HG03196 (cell line): ENCODE data around the gene KLF5.
"Not testable (repeated sequence)": the region's sequence is repeated elsewhere in the genome, so short reads cannot be mapped to it uniquely, and the experiment has no call there.

Source experiments
- ATAC-seq: cut with Tn5 transposase; IDR thresholded peaks from one replicate; pipeline ENCODE4 v1.9.1; 2021; ENCODE audit not compliant: unreplicated experiment

The KLF5 gene

DNA sequence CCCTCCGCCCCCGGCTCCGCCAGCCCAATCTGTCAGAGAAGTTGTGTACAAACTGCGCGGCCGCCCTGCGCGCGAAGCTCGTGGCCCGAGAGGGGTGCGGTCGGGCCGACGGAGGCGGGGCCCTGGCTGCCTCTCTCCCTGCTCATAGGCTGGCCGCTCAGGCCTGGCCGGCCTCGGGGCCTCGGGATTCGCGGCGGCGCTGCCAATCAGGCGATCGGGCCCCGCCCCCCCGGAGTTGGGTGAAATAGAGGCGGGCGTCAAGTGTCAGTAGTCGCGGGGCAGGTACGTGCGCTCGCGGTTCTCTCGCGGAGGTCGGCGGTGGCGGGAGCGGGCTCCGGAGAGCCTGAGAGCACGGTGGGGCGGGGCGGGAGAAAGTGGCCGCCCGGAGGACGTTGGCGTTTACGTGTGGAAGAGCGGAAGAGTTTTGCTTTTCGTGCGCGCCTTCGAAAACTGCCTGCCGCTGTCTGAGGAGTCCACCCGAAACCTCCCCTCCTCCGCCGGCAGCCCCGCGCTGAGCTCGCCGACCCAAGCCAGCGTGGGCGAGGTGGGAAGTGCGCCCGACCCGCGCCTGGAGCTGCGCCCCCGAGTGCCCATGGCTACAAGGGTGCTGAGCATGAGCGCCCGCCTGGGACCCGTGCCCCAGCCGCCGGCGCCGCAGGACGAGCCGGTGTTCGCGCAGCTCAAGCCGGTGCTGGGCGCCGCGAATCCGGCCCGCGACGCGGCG is at the start of gene KLF5:
Gene KLF5 (plus strand): TSS at position 270 of the 724 bp plus-strand sequence. CDS start 323 bp downstream, at position 593.
- ATAC-seq, result peak; percentile 99

DNA sequence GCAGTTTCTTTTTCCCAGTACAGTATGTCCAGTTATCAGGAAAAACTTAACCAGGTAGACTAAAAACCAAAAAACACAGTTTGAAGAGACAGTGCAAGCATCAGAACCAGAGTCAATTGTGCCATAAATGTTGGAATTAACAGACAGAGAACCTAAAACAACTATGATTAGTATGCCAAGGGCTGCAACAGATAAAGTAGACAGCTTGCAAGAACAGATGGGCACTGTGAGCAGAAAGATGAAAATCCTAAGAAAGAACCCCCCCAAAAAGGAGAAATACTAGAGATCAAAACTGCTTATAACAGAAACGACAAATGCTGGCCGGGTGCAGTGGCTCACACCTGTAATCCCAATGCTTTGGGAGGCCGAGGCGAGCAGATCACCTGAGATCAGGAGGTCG is 47.1 kb upstream of the KLF5 start:
- no peak for ATAC-seq

- no peak for ATAC-seq
Observed at GRCh38 chr13:73015805-73016204, 43.0 kb upstream of the KLF5 start.

DNA sequence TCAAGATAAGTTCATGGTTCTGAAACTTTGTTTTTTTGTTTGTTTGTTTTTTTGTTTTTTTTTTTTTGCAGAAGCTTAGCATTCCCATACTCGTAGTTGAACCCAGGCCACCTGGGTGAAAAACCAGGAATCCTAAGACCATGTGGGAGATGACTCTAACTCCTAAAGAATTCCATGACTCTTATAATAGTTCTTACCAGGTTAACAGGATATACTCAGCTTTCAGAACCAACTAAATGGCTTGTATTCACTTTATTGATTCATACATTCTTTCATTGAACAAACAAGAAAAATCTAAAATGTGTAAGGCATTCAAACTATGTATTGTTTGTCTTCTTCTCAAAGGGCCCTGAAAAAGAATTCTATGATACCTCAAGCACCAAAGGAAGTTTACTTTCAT is 40.5 kb upstream of the KLF5 start:
- ATAC-seq, result no peak

GRCh38 chr13:73025217-73026012 is 33.4 kb upstream of the KLF5 start:
- ATAC-seq, result no peak

DNA sequence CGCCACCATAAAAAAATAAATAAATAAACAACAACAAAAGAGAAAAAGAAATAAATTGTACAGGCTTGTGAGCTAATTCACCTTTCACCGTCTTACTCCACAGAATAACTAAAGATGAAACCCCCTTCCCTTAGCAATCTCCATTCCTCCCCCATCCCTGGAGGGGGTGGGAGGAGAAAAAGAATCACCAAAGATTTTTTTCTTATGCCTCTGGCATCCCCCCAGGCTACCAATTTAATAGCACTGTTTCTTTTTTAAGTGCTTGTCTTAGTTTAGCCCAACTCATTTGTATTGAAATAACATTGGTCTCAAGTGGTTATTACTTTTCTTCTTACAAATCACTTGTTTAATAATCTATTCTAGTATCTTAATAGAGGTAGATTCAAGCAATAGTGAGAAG is 23.9 kb upstream of the KLF5 start:
- ATAC-seq, result no peak

GRCh38 chr13:73035660-73036059 is 23.1 kb upstream of the KLF5 start:
- no peak for ATAC-seq

DNA sequence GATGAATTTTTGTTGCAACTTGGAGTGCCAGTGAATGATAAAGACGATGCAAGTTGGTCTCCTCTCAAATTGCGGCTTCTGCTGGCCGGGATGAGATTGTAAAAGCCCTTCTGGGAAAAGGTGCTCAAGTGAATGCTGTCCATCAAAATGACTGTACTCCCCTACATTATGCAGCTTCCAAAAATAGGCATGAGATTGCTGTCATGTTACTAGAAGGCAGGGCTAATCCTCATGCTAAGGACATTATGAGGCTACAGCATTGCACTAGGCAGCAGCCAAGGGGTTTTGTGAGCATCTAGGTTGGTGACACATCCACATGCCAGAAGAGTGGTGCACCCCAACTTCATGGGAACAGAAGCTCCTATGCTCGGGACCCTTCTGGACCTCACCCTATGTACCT is 22.2 kb upstream of the KLF5 start:
- ATAC-seq, result no peak

- ATAC-seq, result no peak
Observed at GRCh38 chr13:73038064-73038463, 20.7 kb upstream of the KLF5 start.

GRCh38 chr13:73039201-73040108 is 19.4 kb upstream of the KLF5 start:
- ATAC-seq, result no peak

DNA sequence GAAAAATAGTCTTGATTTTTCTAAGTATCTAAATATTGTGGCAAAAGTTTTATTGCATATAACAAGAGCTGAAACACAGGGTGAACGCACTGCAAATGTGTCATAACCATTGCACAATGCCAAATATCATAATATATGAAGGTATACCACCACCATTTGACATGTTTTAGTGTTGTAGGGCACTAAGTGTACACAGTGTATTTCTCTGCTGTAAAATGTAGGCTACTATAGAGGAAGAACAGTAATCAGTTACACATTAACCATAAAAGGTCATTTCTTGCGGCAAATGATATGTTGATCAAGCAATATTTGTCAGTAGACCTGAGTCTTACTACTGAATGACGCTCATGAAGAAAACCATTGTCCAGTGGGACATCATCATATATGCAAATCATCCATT is 18.3 kb upstream of the KLF5 start:
- no peak for ATAC-seq

DNA sequence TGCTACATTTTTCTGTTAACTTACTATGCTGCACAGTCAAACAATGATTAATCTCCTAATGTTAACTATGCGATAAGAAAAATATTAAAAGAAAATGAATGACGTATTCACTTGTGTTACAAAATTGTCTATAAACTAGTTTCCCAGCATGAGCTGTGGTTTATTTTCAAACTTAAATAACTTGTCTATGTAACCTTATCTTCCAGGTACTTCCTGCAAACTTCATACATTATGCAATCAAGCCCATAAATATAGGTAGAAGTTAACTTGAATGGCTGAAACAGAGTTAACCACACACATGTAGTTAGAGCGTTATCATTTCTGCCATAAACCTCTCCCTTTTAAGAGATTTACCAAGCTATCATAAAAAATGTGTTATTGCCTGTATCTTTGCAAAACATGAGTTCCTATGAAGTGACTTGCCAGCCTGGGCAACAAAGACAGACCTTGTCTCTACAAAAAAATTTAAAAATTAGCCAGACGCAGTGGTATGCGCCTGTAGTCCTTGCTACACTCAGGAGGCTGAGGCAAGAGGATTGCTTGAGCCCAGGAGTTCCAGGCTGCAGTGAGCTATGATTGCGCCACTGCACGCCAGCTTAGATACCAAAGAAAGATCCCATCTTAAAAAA is 17.7 kb upstream of the KLF5 start:
- ATAC-seq, result no peak

DNA sequence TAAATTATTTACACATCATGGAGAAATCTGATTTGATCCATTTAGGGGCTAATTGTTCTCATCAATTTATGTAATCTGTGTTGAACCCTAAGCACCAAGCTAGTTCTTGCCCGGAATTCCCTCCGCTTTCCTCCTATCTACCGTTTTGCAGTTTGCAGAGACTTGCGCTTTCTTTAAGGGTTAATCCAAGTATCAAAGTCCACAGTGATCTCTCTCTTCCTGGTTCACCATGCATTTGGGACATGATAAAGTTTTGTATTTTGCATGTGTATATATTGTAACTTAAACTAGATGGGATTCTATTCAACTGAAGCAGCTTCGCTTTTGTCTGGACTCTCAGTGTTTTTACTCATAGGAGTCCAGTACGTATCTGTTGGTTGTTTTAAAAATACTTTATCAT is 13.8 kb upstream of the KLF5 start:
- ATAC-seq, result no peak

DNA sequence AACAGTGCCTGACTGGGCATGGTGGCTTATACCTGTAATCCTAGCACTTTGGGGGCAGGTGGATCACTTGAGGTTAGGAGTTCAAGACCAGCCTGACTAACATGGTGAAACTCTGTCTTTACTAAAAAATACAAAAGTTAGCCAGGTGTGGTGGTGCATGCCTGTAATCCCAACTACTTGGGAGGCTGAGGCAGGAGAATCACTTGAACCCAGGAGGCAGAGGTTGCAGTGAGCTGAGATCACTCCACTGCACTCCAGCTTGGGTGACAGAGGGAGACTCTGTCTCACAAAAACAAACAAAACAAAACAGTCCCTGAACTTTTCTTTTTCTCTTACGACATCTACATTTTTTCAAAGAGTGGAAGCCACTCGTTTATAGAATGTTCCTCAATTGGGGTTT is 10.2 kb upstream of the KLF5 start:
- not testable (repeated sequence) for ATAC-seq

DNA sequence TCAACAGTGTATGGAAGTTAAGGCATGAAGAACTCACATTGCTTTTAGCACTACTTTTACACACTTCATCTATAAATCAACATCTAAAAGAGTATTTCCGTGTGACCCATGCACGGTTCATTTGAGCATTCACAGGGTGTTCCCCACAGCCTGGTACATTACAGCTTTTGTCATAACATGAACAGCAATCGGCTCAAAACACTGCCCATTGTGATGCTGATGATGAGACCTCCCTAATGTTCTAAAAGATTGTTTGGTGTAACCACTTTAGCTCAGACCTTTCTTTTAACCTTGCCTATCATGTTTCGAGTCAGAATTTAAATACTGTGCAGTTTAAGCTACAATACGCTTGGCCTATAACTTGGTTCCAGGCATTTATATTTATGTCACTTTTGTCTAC is 4.1 kb upstream of the KLF5 start:
- no peak for ATAC-seq

DNA sequence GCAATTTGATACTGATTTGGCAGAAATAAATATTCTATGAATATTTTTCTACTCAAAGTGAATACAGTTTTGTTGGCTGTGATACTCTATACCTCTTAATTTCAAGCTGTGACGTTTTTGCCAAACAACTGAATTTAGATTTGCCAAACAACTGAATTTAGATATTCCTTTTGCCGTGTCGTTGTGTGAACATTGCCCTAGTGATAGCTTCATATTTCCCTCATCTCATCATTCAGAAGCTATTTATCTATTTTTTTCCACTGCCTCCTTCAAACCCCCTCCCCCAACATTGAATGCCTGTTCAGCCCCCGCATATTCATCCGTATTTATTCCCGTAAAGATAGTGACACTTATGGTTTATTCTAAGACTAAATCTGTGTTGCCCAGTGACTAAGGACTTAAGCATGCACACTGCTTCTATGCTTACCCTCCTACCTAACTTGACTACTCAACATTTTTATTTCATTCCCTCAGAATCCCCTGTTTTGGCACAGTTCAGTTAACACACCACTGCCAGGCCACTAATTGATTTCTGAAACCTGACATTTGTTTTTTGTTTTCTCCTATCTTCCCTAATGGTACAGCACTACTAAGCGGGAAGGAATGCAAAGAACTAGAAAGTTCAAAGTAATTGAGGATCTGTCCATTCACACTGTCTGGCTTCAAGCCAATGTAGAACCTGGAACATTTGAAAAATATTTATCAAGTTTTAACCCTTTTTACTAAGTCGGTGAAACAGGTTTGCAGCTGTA is 2.8 kb upstream of the KLF5 start:
- no peak for ATAC-seq

- no peak for ATAC-seq
Observed at GRCh38 chr13:73056565-73056962, 2.2 kb upstream of the KLF5 start.

DNA sequence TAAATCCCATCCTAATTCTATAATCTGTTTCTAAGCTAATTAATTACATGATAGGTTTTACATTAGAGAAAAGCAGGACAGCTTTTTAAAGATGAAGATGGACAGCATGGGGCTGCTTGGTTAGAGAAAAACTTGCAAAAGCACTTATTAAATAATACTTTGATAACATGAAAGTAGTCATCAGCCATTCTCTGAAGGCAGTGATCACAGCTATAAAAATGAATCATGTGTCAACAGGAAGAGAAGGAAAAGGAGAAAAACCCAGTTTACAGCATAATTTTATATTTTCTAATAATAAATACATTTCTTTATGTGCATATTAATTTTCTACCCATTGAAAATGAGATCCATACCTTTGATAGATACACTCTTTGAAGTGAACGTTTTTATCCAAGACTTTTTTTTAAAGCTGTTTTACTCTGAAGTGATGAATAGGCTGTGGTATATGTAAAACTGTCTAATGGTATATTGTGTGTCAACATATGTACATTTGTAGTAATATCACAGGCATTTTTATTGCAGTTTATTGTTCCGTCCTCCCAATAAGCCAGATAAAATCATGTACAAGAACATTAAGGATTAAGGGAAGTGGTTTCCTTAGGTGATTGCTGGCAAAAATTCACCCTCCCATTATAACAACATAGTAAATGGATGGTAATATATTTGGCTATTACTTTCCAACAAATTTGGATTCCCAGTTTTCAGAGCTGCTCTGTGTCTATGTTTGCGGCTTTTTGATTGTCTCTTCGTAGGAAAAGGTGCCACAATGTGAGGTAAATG is 1.3 kb upstream of the KLF5 start:
- ATAC-seq, result no peak

DNA sequence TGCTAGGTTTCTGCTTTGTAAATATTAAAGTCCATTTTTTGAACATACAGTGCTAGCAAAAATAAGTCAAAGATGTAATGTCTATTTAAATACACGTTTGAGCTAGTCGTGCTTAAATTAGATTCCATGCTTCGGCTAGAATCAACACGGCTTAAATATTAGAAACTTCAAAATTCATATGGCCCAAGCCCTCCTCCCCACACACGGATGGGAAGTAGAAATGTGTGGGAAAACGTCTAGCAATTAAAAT is 816 bp upstream of the KLF5 start:
- ATAC-seq, result no peak

GRCh38 chr13:73058432-73058735 is 421 bp upstream of the KLF5 start:
- peak; percentile 6 for ATAC-seq
